ENCODE data around the gene EPB42. TPM values are rescaled to one million over a fixed set of nuclear protein-coding genes. Genes with fewer than 3 reads are reported as not detected.

EPB42 gene
- total RNA-seq, 1 experiment from 2014 or later = not detected

DNA sequence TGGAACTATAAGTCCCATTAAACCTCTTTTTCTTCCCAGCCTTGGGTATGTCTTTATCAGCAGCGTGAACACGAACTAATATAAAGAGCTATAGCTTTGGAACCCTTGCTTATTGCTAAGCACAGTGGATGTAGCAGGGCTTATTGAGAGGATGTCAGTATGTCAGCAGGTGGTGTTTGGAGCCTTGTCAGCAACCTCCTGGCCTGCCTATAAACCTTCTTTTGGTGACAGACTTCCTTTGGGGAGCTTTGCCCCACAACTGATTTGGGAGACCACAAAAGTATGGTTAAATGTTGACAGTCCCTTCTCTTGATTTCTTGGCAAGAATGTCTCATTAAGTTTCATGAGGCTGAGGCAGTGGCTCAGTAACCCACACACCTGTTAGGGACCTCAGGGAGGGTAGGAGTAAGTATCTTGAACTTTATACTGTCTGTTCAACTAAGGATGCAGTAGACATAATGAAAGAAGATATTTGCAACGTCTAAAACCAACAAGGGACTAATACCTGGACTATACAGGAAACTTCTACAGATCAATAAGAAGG lies 20.8 kb downstream of the EPB42 start:
- peaks cover 4 to 28% (median 17%) of the 10 kb centered on the region in 3 experiments; a peak in 6 of 7 replicates for H3K36me3 Mint-ChIP-seq (ENCODE audit: insufficient read depth in 1 of 3, low read depth in 3 of 3)
- no peaks in the 10 kb centered on the region for H3K23me2 ChIP-seq (ENCODE audit: insufficient read length, low read depth, low read length, poor library complexity, severe bottlenecking)
- H2BK12ac ChIP-seq (ENCODE audit: insufficient read length, low read depth, low read length) = no peak overlapping the region
- H3K4me1 ChIP-seq (ENCODE audit: insufficient read depth, low read length) = no peaks in the 10 kb centered on the region
- no peak overlapping the region for H3T11ph ChIP-seq (ENCODE audit: low read length)
- no peaks in the 10 kb centered on the region for H3K79me2 ChIP-seq (ENCODE audit: insufficient read depth, low read length)
- no peak overlapping the region for H3K14ac ChIP-seq (ENCODE audit: insufficient read depth, low read length)
- peaks cover 6% of the 10 kb centered on the region; the same call in 1 of the 2 replicates for H3K27me3 Mint-ChIP-seq (ENCODE audit: low read depth)
- H3K18ac ChIP-seq (ENCODE audit: insufficient read length, low read depth, low read length) = no peak overlapping the region
- no peak overlapping the region for H3K9ac ChIP-seq (ENCODE audit: extremely low read depth, insufficient read length, low read length)
- H4K5ac ChIP-seq (ENCODE audit: insufficient read length, low read depth, low read length) = no peak overlapping the region
- H3K27me3 ChIP-seq (ENCODE audit: insufficient read depth, low read length) = no peaks in the 10 kb centered on the region
- no peak for DNase-seq
- no peak overlapping the region for H2BK20ac ChIP-seq (ENCODE audit: low read depth, low read length, poor library complexity, severe bottlenecking)
- peaks cover 6 to 7% of the 10 kb centered on the region in 2 experiments for H3K4me1 Mint-ChIP-seq
- no peak overlapping the region for H2AFZ ChIP-seq (ENCODE audit: low read length)
- no peaks in the 10 kb centered on the region for H3K9me3 ChIP-seq (ENCODE audit: control insufficient read depth, low read depth, low read length)
- no CpG with 5 or more reads among the region's 3 CpGs for WGBS (ENCODE audit: extremely low coverage, insufficient read length, low lambda C conversion rate)
- no peak overlapping the region for H2BK15ac ChIP-seq (ENCODE audit: low read depth, low read length)
- no peak overlapping the region for H3K27ac ChIP-seq (ENCODE audit: insufficient read length, low read depth, low read length)
- peaks cover 7 to 12% of the 10 kb centered on the region in 2 experiments; a peak in 4 of 5 replicates for H3K9me3 Mint-ChIP-seq
- H2AK5ac ChIP-seq (ENCODE audit: insufficient read length, low read length) = no peak overlapping the region
- H3K4ac ChIP-seq (ENCODE audit: low read depth, low read length) = no peak overlapping the region
- no peak overlapping the region for H4K8ac ChIP-seq (replicated peaks; ENCODE audit: insufficient read length, low read depth, low read length)
- H3K56ac ChIP-seq (ENCODE audit: insufficient read length, low read depth, low read length) = no peak overlapping the region
- no peak overlapping the region for H3K4me2 ChIP-seq (ENCODE audit: insufficient read depth, insufficient read length, low read length)
- TF ChIP-seq, protein P1, sequence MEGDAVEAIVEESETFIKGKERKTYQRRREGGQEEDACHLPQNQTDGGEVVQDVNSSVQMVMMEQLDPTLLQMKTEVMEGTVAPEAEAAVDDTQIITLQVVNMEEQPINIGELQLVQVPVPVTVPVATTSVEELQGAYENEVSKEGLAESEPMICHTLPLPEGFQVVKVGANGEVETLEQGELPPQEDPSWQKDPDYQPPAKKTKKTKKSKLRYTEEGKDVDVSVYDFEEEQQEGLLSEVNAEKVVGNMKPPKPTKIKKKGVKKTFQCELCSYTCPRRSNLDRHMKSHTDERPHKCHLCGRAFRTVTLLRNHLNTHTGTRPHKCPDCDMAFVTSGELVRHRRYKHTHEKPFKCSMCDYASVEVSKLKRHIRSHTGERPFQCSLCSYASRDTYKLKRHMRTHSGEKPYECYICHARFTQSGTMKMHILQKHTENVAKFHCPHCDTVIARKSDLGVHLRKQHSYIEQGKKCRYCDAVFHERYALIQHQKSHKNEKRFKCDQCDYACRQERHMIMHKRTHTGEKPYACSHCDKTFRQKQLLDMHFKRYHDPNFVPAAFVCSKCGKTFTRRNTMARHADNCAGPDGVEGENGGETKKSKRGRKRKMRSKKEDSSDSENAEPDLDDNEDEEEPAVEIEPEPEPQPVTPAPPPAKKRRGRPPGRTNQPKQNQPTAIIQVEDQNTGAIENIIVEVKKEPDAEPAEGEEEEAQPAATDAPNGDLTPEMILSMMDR (conservative IDR thresholded peaks at IDR 0.05) = no peak
- H2BK5ac ChIP-seq (ENCODE audit: insufficient read length, low read length) = no peak overlapping the region
- no peak overlapping the region for H2BK120ac ChIP-seq (ENCODE audit: low read depth, low read length, poor library complexity, severe bottlenecking)
- H3K27ac Mint-ChIP-seq = no peak overlapping the region
- no peaks in the 10 kb centered on the region for H4K20me1 ChIP-seq (ENCODE audit: control insufficient read depth, insufficient read depth, insufficient read length)
- H4K91ac ChIP-seq (ENCODE audit: insufficient read length, low read depth, low read length) = no peak overlapping the region
- H3K79me1 ChIP-seq (ENCODE audit: insufficient read depth, low read depth, low read length, poor library complexity, severe bottlenecking) = no peaks in the 10 kb centered on the region
- no peak overlapping the region for H3K4me3 Mint-ChIP-seq
- no peak overlapping the region for H3K23ac ChIP-seq (ENCODE audit: insufficient read length, low read depth, low read length)
